ENCODE results near the gene RNASEH2A. TPM values are rescaled to one million over a fixed set of nuclear protein-coding genes. Genes with fewer than 3 reads are reported as not detected.

RNASEH2A gene
- total RNA-seq, 4 donors from 2014 or later = 2.7 to 17.5 (median 4.0) TPM; not detected in 1

GRCh38 chr19:12784871-12785430, 21.4 kb upstream of the RNASEH2A start:
- Histone ChIP-seq H3K9me3 (no peaks in the 10 kb centered on the region), H3K4me3 (no peak overlapping the region), H3K27ac (peak overlapping the region; percentile 97 to 99 (median 98)), H3K36me3 (no peaks in the 10 kb centered on the region), H3K4me1 (peaks cover 46 to 77% (median 71%) of the 10 kb centered on the region in 4 donors), H3K27me3 (no peaks in the 10 kb centered on the region)
- intact Hi-C loops (cut with DNase I; ENCODE audit: low total_unique reads) (loop anchor here (10.0 kb wide), 1 partner anchor 370 kb away; the partner anchor contains the start of genes IER2 and STX10), in situ Hi-C loops (cut with MboI; ENCODE audit: low pct_ligation_motif_present in 1 of 4, low pct_unique_long_range_greater_than_20kb in 1 of 4, low sequenced_read_pairs in 3 of 4) (no loop called here)
- WGBS, 2 donors (ENCODE audit: low coverage in 1 of 2) = 40 to 60% methylated on average over 1 to 5 of the region's 5 CpGs
- no peak for TF ChIP-seq EP300 (IDR thresholded peaks at IDR 0.05; ENCODE audit: low read depth)
- TF ChIP-seq CTCF (IDR thresholded peaks at IDR 0.05) = no peak
- TF ChIP-seq POLR2A (IDR thresholded peaks at IDR 0.05) = no peak
- TF ChIP-seq POLR2AphosphoS5 (IDR thresholded peaks at IDR 0.05) = no peak
- DNase-seq = no peak

- no peak for TF ChIP-seq POLR2A (IDR thresholded peaks at IDR 0.05)
- TF ChIP-seq POLR2AphosphoS5 (IDR thresholded peaks at IDR 0.05) = peak in 1 of 3 donors; percentile 12
- no peak for TF ChIP-seq CTCF (IDR thresholded peaks at IDR 0.05)
- no peak for TF ChIP-seq EP300 (IDR thresholded peaks at IDR 0.05; ENCODE audit: low read depth)
- in situ Hi-C loops (cut with MboI; ENCODE audit: low pct_ligation_motif_present in 1 of 4, low pct_unique_long_range_greater_than_20kb in 1 of 4, low sequenced_read_pairs in 3 of 4) (no loop called here), intact Hi-C loops (cut with DNase I; ENCODE audit: low total_unique reads) (loop anchor here (10.0 kb wide), 1 partner anchor 369 kb away; the partner anchor contains the start of genes IER2 and STX10)
- 54% methylated on average over 4 of the region's 4 CpGs; no CpG with 5 or more reads in 1 of the 2 donors for WGBS, 2 donors (ENCODE audit: low coverage in 1 of 2)
- H3K27ac ChIP-seq = peak overlapping the region; percentile 97 to 99 (median 98)
- DNase-seq = peak; percentile 41
- H3K4me3 ChIP-seq = no peak overlapping the region
- H3K36me3 ChIP-seq = no peaks in the 10 kb centered on the region
- peaks cover 46 to 79% (median 74%) of the 10 kb centered on the region in 4 donors for H3K4me1 ChIP-seq
- H3K9me3 ChIP-seq = no peaks in the 10 kb centered on the region
- no peaks in the 10 kb centered on the region for H3K27me3 ChIP-seq
Measured at GRCh38 chr19:12785431-12786031, 20.9 kb upstream of the RNASEH2A start.

- intact Hi-C loops (cut with DNase I; ENCODE audit: low total_unique reads) (loop anchor here (10.0 kb wide), 1 partner anchor 368 kb away; the partner anchor contains the start of genes IER2 and STX10), in situ Hi-C loops (cut with MboI; ENCODE audit: low pct_ligation_motif_present in 1 of 4, low pct_unique_long_range_greater_than_20kb in 1 of 4, low sequenced_read_pairs in 3 of 4) (no loop called here)
- H3K9me3 ChIP-seq = no peaks in the 10 kb centered on the region
- peak; percentile 86 for DNase-seq
- H3K27ac ChIP-seq = peak overlapping the region; percentile 97 to 99 (median 98)
- H3K36me3 ChIP-seq = no peaks in the 10 kb centered on the region
- no peak overlapping the region for H3K4me3 ChIP-seq
- 39% methylated on average over 15 of the region's 18 CpGs; no CpG with 5 or more reads in 1 of the 2 donors for WGBS, 2 donors (ENCODE audit: low coverage in 1 of 2)
- TF ChIP-seq POLR2AphosphoS5 (IDR thresholded peaks at IDR 0.05) = peak; percentile 8 to 48 (median 13)
- no peak for TF ChIP-seq CTCF (IDR thresholded peaks at IDR 0.05)
- peak; percentile 4 for TF ChIP-seq EP300 (IDR thresholded peaks at IDR 0.05; ENCODE audit: low read depth)
- TF ChIP-seq POLR2A (IDR thresholded peaks at IDR 0.05) = peak; percentile 46
- H3K27me3 ChIP-seq = no peaks in the 10 kb centered on the region
- peaks cover 46 to 83% (median 80%) of the 10 kb centered on the region in 4 donors for H3K4me1 ChIP-seq
Measured at GRCh38 chr19:12786141-12786870, 20.1 kb upstream of the RNASEH2A start.

- peak overlapping the region; percentile 97 to 99 (median 98) for H3K27ac ChIP-seq
- TF ChIP-seq CTCF (IDR thresholded peaks at IDR 0.05) (no peak), POLR2A (IDR thresholded peaks at IDR 0.05) (no peak), EP300 (IDR thresholded peaks at IDR 0.05; ENCODE audit: low read depth) (no peak), POLR2AphosphoS5 (IDR thresholded peaks at IDR 0.05) (no peak)
- no peak for DNase-seq
- H3K27me3 ChIP-seq = no peaks in the 10 kb centered on the region
- no peak overlapping the region for H3K4me3 ChIP-seq
- WGBS, 2 donors (ENCODE audit: low coverage in 1 of 2) = 87% methylated on average over 3 of the region's 3 CpGs; no CpG with 5 or more reads in 1 of the 2 donors
- H3K36me3 ChIP-seq = no peaks in the 10 kb centered on the region
- peaks cover 46 to 81% (median 78%) of the 10 kb centered on the region in 4 donors for H3K4me1 ChIP-seq
- no peaks in the 10 kb centered on the region for H3K9me3 ChIP-seq
- in situ Hi-C loops (cut with MboI; ENCODE audit: low pct_ligation_motif_present in 1 of 4, low pct_unique_long_range_greater_than_20kb in 1 of 4, low sequenced_read_pairs in 3 of 4) = no loop called here
- intact Hi-C loops (cut with DNase I; ENCODE audit: low total_unique reads) = loop anchor here (10.0 kb wide), 1 partner anchor 368 kb away; the partner anchor contains the start of genes IER2 and STX10
Measured at GRCh38 chr19:12786952-12787351, 19.4 kb upstream of the RNASEH2A start.
